CD14-positive monocyte (primary cell): Measurements from ENCODE around the gene STARD3. TPM values are rescaled to one million over a fixed set of nuclear protein-coding genes. Genes with fewer than 3 reads are reported as not detected.

Experiments used
- DNase-seq, 3 donors: peaks; one replicate each; pipeline ENCODE4 v3.0.0-alpha.2; 2011 to 2022
- H2AFZ ChIP-seq: 2 replicates; pipeline ENCODE4 v1.6.0; 2012; ENCODE audit warnings: mild to moderate bottlenecking, low read depth, low read length, inconsistent platforms; ENCODE audit not compliant: insufficient read depth, poor library complexity, severe bottlenecking
- H3K27ac ChIP-seq, 2 donors: 1 replicate in 1 of 2; 2 replicates in 1 of 2; pipeline ENCODE4 v1.5.1; 2012 to 2013; ENCODE audit warnings: low read length in 2 of 2, control low read depth in 1 of 2, inconsistent platforms in 1 of 2, low read depth in 1 of 2, mild to moderate bottlenecking in 1 of 2
- H3K27me3 ChIP-seq, 2 donors: one replicate each; pipeline versions ENCODE4 v1.6.0 to v1.6.1; 2011 to 2013; ENCODE audit warnings: low read length in 2 of 2; ENCODE audit not compliant: control insufficient read depth in 2 of 2, insufficient read depth in 2 of 2
- H3K36me3 ChIP-seq, 2 donors: replicated peaks in 1 of 2; 1 replicate in 1 of 2; 2 replicates in 1 of 2; pipeline versions ENCODE4 v1.5.1 to v1.6.1; 2012 to 2013; ENCODE audit warnings: low read length in 2 of 2, control low read depth in 1 of 2, inconsistent platforms in 1 of 2, mild to moderate bottlenecking in 1 of 2; ENCODE audit not compliant: insufficient read depth in 2 of 2, control insufficient read depth in 1 of 2
- H3K4me1 ChIP-seq, 2 donors: 1 replicate in 1 of 2; 2 replicates in 1 of 2; pipeline versions ENCODE4 v1.5.1 to v1.6.1; 2012 to 2013; ENCODE audit warnings: low read length in 2 of 2, control low read depth in 1 of 2, inconsistent platforms in 1 of 2, mild to moderate bottlenecking in 1 of 2, moderate library complexity in 1 of 2; ENCODE audit not compliant: insufficient read depth in 2 of 2, control insufficient read depth in 1 of 2
- H3K4me2 ChIP-seq: replicated peaks from 2 replicates; pipeline ENCODE3; 2012; ENCODE audit warnings: low read length, moderate library complexity, mild to moderate bottlenecking; ENCODE audit not compliant: poor library complexity, severe bottlenecking; ENCODE audit errors: extremely low read depth
- H3K4me3 ChIP-seq, 3 experiments: fragments of 200-600 bp in 1 of 3; sonication (generic) in 1 of 3; replicated peaks in 1 of 3; 1 replicate in 2 of 3; 2 replicates in 1 of 3; pipeline ENCODE4 v1.5.1; 2011 to 2013; ENCODE audit warnings: low read length in 3 of 3, mild to moderate bottlenecking in 3 of 3, control low read depth in 2 of 3, low read depth in 2 of 3, inconsistent platforms in 1 of 3, moderate library complexity in 1 of 3
- H3K79me2 ChIP-seq: 2 replicates; pipeline ENCODE4 v1.6.0; 2012; ENCODE audit warnings: mild to moderate bottlenecking, control low read depth, inconsistent platforms, low read length, moderate library complexity; ENCODE audit not compliant: insufficient read depth
- H3K9ac ChIP-seq: 2 replicates; pipeline ENCODE4 v1.6.0; 2017; ENCODE audit warnings: low read length, mild to moderate bottlenecking; ENCODE audit not compliant: insufficient read depth, poor library complexity, severe bottlenecking
- H3K9me3 ChIP-seq, 2 donors: replicated peaks in 1 of 2; 1 replicate in 1 of 2; 2 replicates in 1 of 2; pipeline versions ENCODE4 v1.5.1 to v1.6.1; 2012 to 2013; ENCODE audit warnings: low read length in 2 of 2, control low read depth in 1 of 2; ENCODE audit not compliant: control insufficient read depth in 1 of 2, insufficient read depth in 1 of 2
- H4K20me1 ChIP-seq: 2 replicates; pipeline ENCODE4 v1.6.0; 2012; ENCODE audit warnings: mild to moderate bottlenecking, low read length, control low read depth, moderate library complexity; ENCODE audit not compliant: insufficient read depth
- H3K27ac Mint-ChIP-seq, 7 donors: one replicate each; pipeline ENCODE4 v1.8.0; 2020; ENCODE audit warnings: mild to moderate bottlenecking in 7 of 7, mixed read lengths in 7 of 7, moderate library complexity in 6 of 7, inconsistent platforms in 2 of 7
- H3K27me3 Mint-ChIP-seq, 3 donors: one replicate each; pipeline ENCODE4 v1.8.0; 2021 to 2022; ENCODE audit warnings: low read depth in 3 of 3, mild to moderate bottlenecking in 3 of 3, mixed read lengths in 3 of 3, moderate library complexity in 3 of 3, inconsistent platforms in 1 of 3
- H3K36me3 Mint-ChIP-seq, 2 donors: one replicate each; pipeline ENCODE4 v1.8.0; 2020; ENCODE audit warnings: mixed read lengths in 2 of 2, inconsistent platforms in 1 of 2, mild to moderate bottlenecking in 1 of 2
- H3K4me1 Mint-ChIP-seq: one replicate; pipeline ENCODE4 v1.8.0; 2020; ENCODE audit warnings: mild to moderate bottlenecking, mixed read lengths
- H3K4me3 Mint-ChIP-seq, 2 donors: one replicate each; pipeline ENCODE4 v1.8.0; 2020; ENCODE audit warnings: mild to moderate bottlenecking in 2 of 2, mixed read lengths in 2 of 2, moderate library complexity in 1 of 2
- H3K9me3 Mint-ChIP-seq, 7 donors: one replicate each; pipeline ENCODE4 v1.8.0; 2020 to 2022; ENCODE audit warnings: mixed read lengths in 7 of 7, mild to moderate bottlenecking in 6 of 7, moderate library complexity in 6 of 7, inconsistent platforms in 2 of 7
- CTCF ChIP-seq: fragments of 200-600 bp; IDR thresholded peaks from one replicate; pipeline ENCODE4 v1.8.0; 2022; ENCODE audit warnings: antibody characterized with exemption, mild to moderate bottlenecking
- WGBS: methylation state at CpG from one replicate; pipeline ENCODE4 v1.1.5; 2013; ENCODE audit warnings: missing lambda C conversion rate; ENCODE audit not compliant: insufficient coverage; 5-methylcytosine and 5-hydroxymethylcytosine counted together
- intact Hi-C, 2 donors: fragments of 100-400 bp; cut with micrococcal nuclease; formaldehyde crosslinking; loops; one replicate each; pipeline versions ENCODE4 v1.15.0 to v1.15.1; 2023
- polyA plus RNA-seq, 3 donors: library from polyadenylated mRNA; depleted of rRNA in 1 of 3; unstranded in 2 of 3; stranded (reverse) in 1 of 3; fragments of 300-500 nt in 2 of 3; fragments of >200 nt in 1 of 3; fragmentation: Illumina TruSeq in 2 of 3; gene quantifications; 1 replicate in 2 of 3; 2 replicates in 1 of 3; pipeline ENCODE4 v1.2.3, GENCODE V29; 2012 to 2021

The STARD3 gene
- polyA plus RNA-seq, 3 donors, result 35.1 to 114 (median 45.3) TPM

DNA sequence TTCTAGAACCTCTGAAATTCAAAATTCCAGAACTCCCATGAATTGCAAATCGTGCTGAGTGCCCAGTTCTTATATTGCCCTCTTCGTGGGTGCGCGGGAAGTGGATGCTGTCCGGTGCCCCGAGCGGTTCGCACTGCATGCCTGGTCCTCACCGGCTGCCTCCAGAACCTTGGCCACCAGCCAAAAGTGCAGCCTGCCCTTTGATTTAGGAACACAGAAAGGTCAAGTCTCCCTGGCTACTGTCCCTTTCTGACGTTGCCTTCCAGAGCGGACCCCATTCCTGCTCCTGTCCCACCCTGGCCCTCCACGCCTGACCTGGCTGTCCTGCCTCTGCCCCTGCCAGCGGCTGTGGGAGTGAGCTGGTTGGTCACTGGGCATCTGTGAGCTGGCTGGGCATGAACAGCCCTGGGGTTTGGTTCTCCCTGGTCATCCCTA, 38.9 kb upstream of the STARD3 start:
- no peak for DNase-seq
- Mint-ChIP-seq H3K9me3 (peaks cover 0 to 29% (median 3%) of the 10 kb centered on the region in 7 donors), H3K4me1 (peaks cover 8% of the 10 kb centered on the region), H3K36me3 (peaks cover 0 to 6% of the 10 kb centered on the region in 2 donors), H3K27ac (no peak overlapping the region), H3K4me3 (peak overlapping the region in 1 of 2 donors; percentile 75), H3K27me3 (peaks cover 96 to 99% (median 97%) of the 10 kb centered on the region in 3 donors)
- WGBS, result 12% methylated on average over 12 of the region's 13 CpGs
- H2AFZ ChIP-seq, result no peak overlapping the region
- no peak overlapping the region for H3K4me3 ChIP-seq
- peaks cover 0 to 44% of the 10 kb centered on the region in 2 donors for H3K9me3 ChIP-seq
- no peak overlapping the region for H3K9ac ChIP-seq
- no peak for TF ChIP-seq CTCF
- intact Hi-C loops, result no loop called here
- H3K79me2 ChIP-seq, result no peaks in the 10 kb centered on the region
- H3K27me3 ChIP-seq, result peaks cover 81 to 97% of the 10 kb centered on the region in 2 donors
- no peak overlapping the region for H3K27ac ChIP-seq
- no peak overlapping the region for H3K4me2 ChIP-seq
- no peaks in the 10 kb centered on the region for H3K4me1 ChIP-seq
- H4K20me1 ChIP-seq, result no peaks in the 10 kb centered on the region
- no peaks in the 10 kb centered on the region for H3K36me3 ChIP-seq

GRCh38 chr17:39598630-39599003, 38.3 kb upstream of the STARD3 start:
- no peak overlapping the region for H3K27ac Mint-ChIP-seq
- Histone ChIP-seq H3K36me3 (no peaks in the 10 kb centered on the region), H3K9ac (no peak overlapping the region), H3K4me1 (no peaks in the 10 kb centered on the region), H3K79me2 (no peaks in the 10 kb centered on the region), H3K27ac (no peak overlapping the region), H2AFZ (no peak overlapping the region), H3K4me2 (no peak overlapping the region), H3K9me3 (peaks cover 0 to 48% of the 10 kb centered on the region in 2 donors), H3K27me3 (peaks cover 86 to 98% of the 10 kb centered on the region in 2 donors), H3K4me3 (no peak overlapping the region), H4K20me1 (no peaks in the 10 kb centered on the region)
- WGBS, result 7% methylated on average over 7 of the region's 17 CpGs
- peaks cover 10% of the 10 kb centered on the region for H3K4me1 Mint-ChIP-seq
- H3K27me3 Mint-ChIP-seq, result peaks cover 97 to 99% (median 99%) of the 10 kb centered on the region in 3 donors
- intact Hi-C loops, result no loop called here
- H3K9me3 Mint-ChIP-seq, result peaks cover 0 to 30% (median 4%) of the 10 kb centered on the region in 7 donors
- H3K4me3 Mint-ChIP-seq, result peak overlapping the region in 1 of 2 donors; percentile 75
- peaks cover 0 to 6% of the 10 kb centered on the region in 2 donors for H3K36me3 Mint-ChIP-seq
- no peak for TF ChIP-seq CTCF
- DNase-seq, result no peak
